Peyer's patch (tissue), 4 donors: Measurements from ENCODE around the gene SMC5.

Source experiments
- CTCF ChIP-seq, 6 experiments: fragments of 450-650 bp in 4 of 6; fragments of 200-600 bp in 2 of 6; sonication (generic) in 1 of 6; IDR thresholded peaks; one replicate each; pipeline ENCODE4 v1.5.1; 2017 to 2019; ENCODE audit warnings: antibody characterized with exemption in 6 of 6, mild to moderate bottlenecking in 3 of 6, moderate library complexity in 1 of 6
- POLR2A ChIP-seq, 2 donors: fragments of 450-650 bp; IDR thresholded peaks; one replicate each; pipeline ENCODE4 v1.5.1; 2017; ENCODE audit warnings: antibody characterized with exemption in 2 of 2, mild to moderate bottlenecking in 2 of 2, moderate library complexity in 2 of 2

GRCh38 chr9:70298245-70298771, 39.5 kb downstream of the SMC5 start:
- TF ChIP-seq CTCF (IDR thresholded peaks at IDR 0.05): no peak
- TF ChIP-seq POLR2A (IDR thresholded peaks at IDR 0.05): no peak
